Measurements from ENCODE around the gene PKHD1. TPM values are rescaled to one million over a fixed set of nuclear protein-coding genes. Genes with fewer than 3 reads are reported as not detected.

PKHD1 gene
- total RNA-seq, 2 donors from 2014 or later, result not detected

DNA sequence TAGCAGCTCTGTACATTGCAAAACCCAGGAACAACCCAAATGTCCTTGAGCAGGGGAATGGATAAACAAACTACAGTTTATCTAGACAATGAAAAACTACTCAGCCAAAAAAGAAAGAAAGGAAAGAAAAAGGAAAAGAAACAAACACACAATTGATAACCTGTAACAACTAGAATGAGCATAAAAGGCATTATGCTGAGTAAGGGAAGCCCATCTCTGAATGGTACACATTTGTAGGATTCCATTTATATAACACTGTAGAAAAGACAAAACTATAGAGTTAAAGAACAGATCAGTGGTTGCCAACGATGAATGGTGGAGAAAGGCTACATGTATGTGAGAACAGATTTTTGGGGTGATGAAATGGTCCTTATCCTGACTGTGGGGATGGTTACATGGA is 454.0 kb downstream of the PKHD1 start:
- no peak for DNase-seq (ENCODE audit: low spot score)
- H3K4me3 ChIP-seq, result no peak overlapping the region
- no peak for TF ChIP-seq CTCF (IDR thresholded peaks at IDR 0.05)
- peaks cover 0 to 5% of the 10 kb centered on the region in 2 donors for H3K9me3 ChIP-seq
- no peaks in the 10 kb centered on the region for H3K36me3 ChIP-seq
- no peak overlapping the region for H3K27ac ChIP-seq
- H3K27me3 ChIP-seq, result no peaks in the 10 kb centered on the region
- H3K4me1 ChIP-seq, result no peaks in the 10 kb centered on the region

DNA sequence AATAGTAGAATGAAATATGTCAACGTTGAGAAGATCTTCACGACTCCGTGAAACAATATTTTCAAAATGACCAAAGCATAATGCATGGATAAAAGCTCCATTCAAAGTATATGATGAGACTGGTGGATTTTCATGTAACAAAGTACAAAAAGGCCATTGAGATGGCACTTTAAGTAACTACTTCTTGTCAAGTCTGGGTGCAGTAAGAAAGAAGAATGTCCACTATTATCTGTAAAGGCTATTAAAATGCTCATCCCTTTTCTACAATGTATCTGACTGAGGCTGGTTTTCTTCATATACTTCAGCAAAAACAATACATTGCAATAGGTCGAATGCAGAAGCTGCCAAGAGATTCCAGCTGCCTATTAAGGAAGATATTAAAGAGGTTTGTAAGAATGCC is 457.4 kb downstream of the PKHD1 start:
- no peaks in the 10 kb centered on the region for H3K4me1 ChIP-seq
- no peaks in the 10 kb centered on the region for H3K27me3 ChIP-seq
- H3K27ac ChIP-seq, result no peak overlapping the region
- DNase-seq (ENCODE audit: low spot score), result no peak
- H3K4me3 ChIP-seq, result no peak overlapping the region
- no peak for TF ChIP-seq CTCF (IDR thresholded peaks at IDR 0.05)
- H3K36me3 ChIP-seq, result no peaks in the 10 kb centered on the region
- peaks cover 0 to 5% of the 10 kb centered on the region in 2 donors for H3K9me3 ChIP-seq

DNA sequence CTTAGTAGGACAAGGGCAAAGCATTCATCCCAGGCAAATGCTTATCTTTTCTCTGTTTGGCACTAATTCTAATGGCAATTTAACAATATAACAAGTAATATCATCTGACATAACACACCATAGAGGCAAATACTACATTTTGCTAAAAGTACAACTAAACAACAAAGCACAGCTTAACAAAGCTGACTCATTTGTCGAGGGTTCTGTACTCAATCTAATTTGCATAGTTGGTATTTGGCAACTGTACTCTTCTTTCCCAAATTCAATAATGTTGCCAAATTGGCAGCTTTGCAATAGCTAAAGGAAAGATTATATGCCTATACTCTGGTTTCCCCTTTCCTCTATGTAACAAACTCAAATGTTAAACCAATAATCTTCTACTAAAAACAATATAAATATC is 461.0 kb downstream of the PKHD1 start:
- no peaks in the 10 kb centered on the region for H3K4me1 ChIP-seq
- no peak for DNase-seq (ENCODE audit: low spot score)
- peaks cover 0 to 5% of the 10 kb centered on the region in 2 donors for H3K9me3 ChIP-seq
- no peaks in the 10 kb centered on the region for H3K27me3 ChIP-seq
- TF ChIP-seq CTCF (IDR thresholded peaks at IDR 0.05), result no peak
- H3K36me3 ChIP-seq, result no peaks in the 10 kb centered on the region
- no peak overlapping the region for H3K4me3 ChIP-seq
- H3K27ac ChIP-seq, result no peak overlapping the region

DNA sequence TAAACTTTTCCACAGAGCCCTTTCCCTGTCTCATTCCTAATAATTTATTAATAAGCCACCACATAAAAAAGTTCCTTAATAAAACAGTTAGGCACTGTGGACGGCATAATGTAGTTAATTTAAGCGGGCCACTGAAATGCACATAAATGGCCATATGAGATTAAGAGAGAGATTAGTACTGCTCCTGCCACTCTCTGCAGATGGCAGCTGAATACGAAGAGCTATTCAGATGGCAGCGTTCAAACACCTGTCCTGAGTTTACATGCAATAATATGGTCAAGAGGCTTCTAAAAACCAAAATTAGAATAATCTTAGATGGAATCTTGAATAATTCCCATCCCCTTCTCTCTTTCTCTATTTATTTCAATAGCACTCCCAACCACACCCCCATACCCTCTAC is 461.8 kb downstream of the PKHD1 start:
- no peak for TF ChIP-seq CTCF (IDR thresholded peaks at IDR 0.05)

DNA sequence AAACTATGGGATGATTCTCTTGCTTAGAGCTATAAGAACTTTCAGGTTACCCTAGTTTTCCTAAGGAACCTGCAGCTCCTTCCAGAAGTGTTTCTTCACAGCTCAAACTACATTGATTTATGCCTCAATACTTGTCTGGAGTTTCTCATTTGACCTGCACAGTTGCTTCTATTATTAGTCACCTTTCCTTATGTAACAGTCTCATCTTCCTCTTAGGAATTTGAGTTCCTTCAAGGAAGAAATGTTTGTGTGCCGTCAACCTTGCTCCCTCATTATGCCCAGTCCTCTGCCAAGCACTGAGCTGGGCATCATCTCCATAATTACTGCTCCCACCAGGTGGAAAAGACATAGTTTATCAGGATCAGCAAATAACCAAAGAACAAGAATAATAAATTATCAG is 466.4 kb downstream of the PKHD1 start:
- no peak overlapping the region for H3K27ac ChIP-seq
- H3K27me3 ChIP-seq, result no peaks in the 10 kb centered on the region
- TF ChIP-seq CTCF (IDR thresholded peaks at IDR 0.05), result no peak
- no peaks in the 10 kb centered on the region for H3K36me3 ChIP-seq
- DNase-seq (ENCODE audit: low spot score), result no peak
- H3K4me1 ChIP-seq, result no peaks in the 10 kb centered on the region
- H3K9me3 ChIP-seq, result no peaks in the 10 kb centered on the region
- H3K4me3 ChIP-seq, result no peak overlapping the region

More for the DNA sequence above, 461.8 kb downstream of the PKHD1 start:
- no peaks in the 10 kb centered on the region for H3K4me1 ChIP-seq
- no peaks in the 10 kb centered on the region for H3K27me3 ChIP-seq
- peaks cover 0 to 5% of the 10 kb centered on the region in 2 donors for H3K9me3 ChIP-seq
- H3K27ac ChIP-seq, result no peak overlapping the region
- H3K36me3 ChIP-seq, result no peaks in the 10 kb centered on the region
- no peak overlapping the region for H3K4me3 ChIP-seq
- DNase-seq (ENCODE audit: low spot score), result no peak

- H3K4me1 ChIP-seq, result no peaks in the 10 kb centered on the region
- DNase-seq (ENCODE audit: low spot score), result no peak
- no peaks in the 10 kb centered on the region for H3K27me3 ChIP-seq
- TF ChIP-seq CTCF (IDR thresholded peaks at IDR 0.05), result no peak
- no peak overlapping the region for H3K27ac ChIP-seq
- no peaks in the 10 kb centered on the region for H3K9me3 ChIP-seq
- no peaks in the 10 kb centered on the region for H3K36me3 ChIP-seq
- no peak overlapping the region for H3K4me3 ChIP-seq
Measured at GRCh38 chr6:51619042-51619799, 468.2 kb downstream of the PKHD1 start.

All from right atrium auricular region (tissue), 2 donors.